K562 (cell line): ENCODE data around the gene UCN. TPM values are rescaled to one million over a fixed set of nuclear protein-coding genes. Genes with fewer than 3 reads are reported as not detected.

Source experiments
- CHAMP1 ChIP-seq: fragments of 450-650 bp; IDR thresholded peaks from 2 replicates; pipeline ENCODE4 v1.6.1; 2016; ENCODE audit warnings: mild to moderate bottlenecking
- FOXM1 ChIP-seq, 2 experiments: fragments of 450-650 bp in 1 of 2; sonication (generic) in 1 of 2; formaldehyde crosslinking in 1 of 2; IDR thresholded peaks; 2 replicates each; pipeline versions ENCODE4 v1.6.1 to v1.9.0; 2017 to 2022; ENCODE audit warnings: low read depth in 2 of 2, mild to moderate bottlenecking in 2 of 2, missing genetic modification reagents in 1 of 2, moderate library complexity in 1 of 2
- GATAD2A ChIP-seq: fragments of 450-650 bp; IDR thresholded peaks from 2 replicates; pipeline ENCODE4 v1.6.1; 2017
- KLF6 ChIP-seq: fragments of 250-450 bp; sonication (Bioruptor Pico); IDR thresholded peaks from 2 replicates; pipeline ENCODE4 v1.4.0; 2020; ENCODE audit warnings: mild to moderate bottlenecking, moderate library complexity, borderline replicate concordance
- NFE2 ChIP-seq: IDR thresholded peaks from 2 replicates; pipeline ENCODE4 v1.6.1; 2014; ENCODE audit warnings: antibody characterized with exemption, low read depth
- NR1H2 ChIP-seq: sonication (generic); formaldehyde crosslinking; IDR thresholded peaks from 2 replicates; pipeline ENCODE4 v1.4.0; 2020; ENCODE audit warnings: mild to moderate bottlenecking, missing genetic modification reagents
- PHF8 ChIP-seq: fragments of 200-600 bp; sonication (generic); IDR thresholded peaks from 2 replicates; pipeline ENCODE4 v1.6.1; 2012; ENCODE audit warnings: mixed run types, mild to moderate bottlenecking, inconsistent platforms, low read length, moderate library complexity, borderline replicate concordance
- PTTG1 ChIP-seq: fragments of 450-650 bp; IDR thresholded peaks from 2 replicates; pipeline ENCODE4 v1.6.1; 2016; ENCODE audit warnings: low read depth, mild to moderate bottlenecking, missing genetic modification characterization, missing compliant biosample characterization
- RBM17 ChIP-seq: fragments of 200-400 bp; formaldehyde crosslinking; IDR thresholded peaks from 2 replicates; pipeline ENCODE4 v1.6.1; 2017; ENCODE audit warnings: low read depth, mild to moderate bottlenecking, low read length, borderline replicate concordance
- SPI1 ChIP-seq: IDR thresholded peaks from 2 replicates; pipeline ENCODE4 v1.6.1; 2011; ENCODE audit warnings: low read depth, low read length, control low read depth, borderline replicate concordance
- STAT6 ChIP-seq: sonication (generic); formaldehyde crosslinking; IDR thresholded peaks from 2 replicates; pipeline ENCODE4 v1.8.1; 2023; ENCODE audit warnings: mild to moderate bottlenecking, missing genetic modification reagents
- ZBED1 ChIP-seq: IDR thresholded peaks from 2 replicates; pipeline ENCODE4 v1.6.1; 2014
- ZBTB7A ChIP-seq: IDR thresholded peaks from 2 replicates; pipeline ENCODE4 v1.6.1; 2011; ENCODE audit warnings: low read depth, mild to moderate bottlenecking, low read length, moderate library complexity, borderline replicate concordance; ENCODE audit not compliant: control insufficient read depth
- ZFP91 ChIP-seq: sonication (generic); formaldehyde crosslinking; IDR thresholded peaks from 2 replicates; pipeline ENCODE4 v1.8.0; 2022; ENCODE audit warnings: mild to moderate bottlenecking, missing genetic modification reagents
- ZKSCAN1 ChIP-seq: fragments of 150-350 bp; IDR thresholded peaks from 2 replicates; pipeline ENCODE4 v1.6.1; 2016; ENCODE audit warnings: low read depth, low read length
- ZMIZ1 ChIP-seq, 2 experiments: fragments of 150-350 bp in 1 of 2; IDR thresholded peaks; 2 replicates each; pipeline ENCODE4 v1.6.1; 2012 to 2016; ENCODE audit warnings: low read depth in 2 of 2, low read length in 2 of 2, mild to moderate bottlenecking in 1 of 2, moderate library complexity in 1 of 2
- ZNF551 ChIP-seq: fragments of 250-450 bp; sonication (Bioruptor Pico); IDR thresholded peaks from 2 replicates; pipeline ENCODE4 v1.5.0; 2021; ENCODE audit warnings: mild to moderate bottlenecking, moderate library complexity
- ZNF57 ChIP-seq: fragments of 450-650 bp; formaldehyde crosslinking; IDR thresholded peaks from 2 replicates; pipeline ENCODE4 v1.4.0; 2020; ENCODE audit warnings: mild to moderate bottlenecking, moderate library complexity
- polyA plus RNA-seq, 8 experiments: library from polyadenylated mRNA; depleted of rRNA in 4 of 8; stranded (reverse) in 5 of 8; unstranded in 3 of 8; fragments of >200 nt; fragmentation: Nextera tagmentation in 2 of 8; fragmentation: Illumina TruSeq in 1 of 8; extraction: Ambion mirVana in 2 of 8; extraction: Trizol in 1 of 8; gene quantifications; 2 replicates each; pipeline versions ENCODE4 v1.2.1 to v1.2.3, GENCODE V29; 2011 to 2014; ENCODE audit warnings: inconsistent platforms in 1 of 8, missing spikeins in 1 of 8
- total RNA-seq, 7 experiments: library from RNA; depleted of rRNA in 6 of 7; stranded (reverse); fragments of >200 nt in 6 of 7; fragmentation: Illumina TruSeq in 2 of 7; extraction: Trizol in 2 of 7; gene quantifications; 2 replicates each; pipeline versions ENCODE4 v1.2.1 to v1.2.3, GENCODE V29; 2011 to 2021; ENCODE audit warnings: low replicate concordance in 1 of 7

The UCN gene
- total and polyA plus RNA-seq, 9 of the 15 experiments (the other 6 are each of a cell fraction or from before 2014, with no cell fraction given): 0.10 to 2.7 (median 0.43) TPM

GRCh38 chr2:27320958-27321543 is 12.8 kb upstream of the UCN start (continued):
- TF ChIP-seq CHAMP1: no peak
- no peak for TF ChIP-seq ZKSCAN1
- TF ChIP-seq NFE2: 0 out of 2 replicates have a peak, but pooled peaks have one; percentile 19
- no peak; the same call in 1 of the 2 replicates for TF ChIP-seq ZFP91 (CRISPR knock-in tag)
- TF ChIP-seq PHF8: no peak
- TF ChIP-seq ZNF57 (CRISPR knock-in tag): no peak
- no peak for TF ChIP-seq ZNF551 (CRISPR knock-in tag)
- no peak for TF ChIP-seq ZBED1
- TF ChIP-seq NR1H2 (CRISPR knock-in tag): no peak
- 0 out of 2 replicates have a peak, but pooled peaks have one; percentile 60 for TF ChIP-seq STAT6 (CRISPR knock-in tag)
- TF ChIP-seq GATAD2A: no peak
- TF ChIP-seq PTTG1 (tag): no peak
- no peak for TF ChIP-seq FOXM1 (IDR thresholded peaks at IDR 0.05; ENCODE audit: low read depth)
- TF ChIP-seq FOXM1 (CRISPR knock-in tag; IDR thresholded peaks at IDR 0.05; ENCODE audit: low read depth): no peak
- TF ChIP-seq ZBTB7A: no peak
- no peak for TF ChIP-seq ZMIZ1 (IDR thresholded peaks at IDR 0.05; ENCODE audit: low read depth in 2 of 2, low read length in 2 of 2)
- TF ChIP-seq SPI1: 0 out of 2 replicates have a peak, but pooled peaks have one; percentile 14
- TF ChIP-seq RBM17: no peak
- no peak for TF ChIP-seq KLF6 (CRISPR knock-in tag)
